A673 (cell line): Measurements from ENCODE around the gene FBXW8.

Experiments
- CTCF ChIP-seq: fragments of 300-800, 200-600 bp; sonication (generic); conservative IDR thresholded peaks from 2 replicates; pipeline ENCODE4 v1.5.1; 2017; ENCODE audit warnings: low read depth, mild to moderate bottlenecking, antibody characterized with exemption, low read length, moderate library complexity, mixed read lengths
- EZH2 ChIP-seq: fragments of 200-600 bp; sonication (generic); IDR thresholded peaks from 2 replicates; pipeline ENCODE4 v1.6.1; 2017; ENCODE audit warnings: borderline replicate concordance, low read depth, mild to moderate bottlenecking, mixed read lengths, antibody characterized with exemption, low read length; ENCODE audit not compliant: poor library complexity, severe bottlenecking

GRCh38 chr12:116990971-116991966, 80.5 kb downstream of the FBXW8 start:
- no peak for TF ChIP-seq CTCF
- TF ChIP-seq EZH2, result no peak
